ENCODE results near the gene C5orf15. TPM values are rescaled to one million over a fixed set of nuclear protein-coding genes. Genes with fewer than 3 reads are reported as not detected.

C5orf15 gene
- total RNA-seq, result 10 to 100 TPM; 12.4 to 92.6 (median 36.2) TPM

DNA sequence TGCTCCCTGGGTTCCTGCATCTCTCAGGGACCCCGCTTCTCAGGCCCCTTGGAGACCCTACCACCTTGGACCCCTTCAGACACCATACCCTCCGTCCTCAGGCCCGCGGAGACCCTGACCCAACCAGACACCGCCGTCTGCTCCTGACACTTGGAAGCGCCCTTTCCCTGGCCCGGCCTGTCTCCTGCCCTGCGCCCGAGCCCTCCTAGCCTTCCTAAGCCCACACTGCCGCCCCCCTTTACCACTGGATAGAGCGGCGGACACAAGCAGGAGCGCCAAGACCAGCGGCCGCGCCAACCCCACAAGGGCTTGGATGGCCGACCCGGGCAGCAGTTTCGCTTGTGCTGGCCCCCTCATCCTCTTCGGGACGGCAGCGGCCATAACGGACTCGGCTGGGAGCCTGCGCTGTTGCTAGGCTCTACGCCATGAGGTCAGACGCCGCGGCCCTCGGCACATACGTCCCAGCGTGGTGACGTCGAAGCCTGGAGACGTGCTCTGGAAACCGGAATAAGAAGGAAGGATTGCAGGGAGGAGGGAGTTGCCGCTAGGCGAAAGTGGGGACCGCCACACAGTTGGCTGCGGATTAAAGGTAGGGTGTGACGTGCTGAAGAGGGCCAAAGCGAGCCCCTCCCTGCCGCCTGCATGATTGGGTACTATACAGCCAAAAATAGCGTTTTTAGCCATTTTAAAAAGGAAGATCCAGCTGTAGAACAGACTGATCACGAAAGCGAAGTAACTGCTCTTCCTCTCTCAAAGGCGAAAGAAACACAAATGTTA lies at the start of gene C5orf15:
Gene C5orf15 (minus strand): TSS at position 422 of the 777 bp plus-strand sequence. CDS start 41 bp downstream, at position 381.
- Histone ChIP-seq H3K27me3 (no peaks in the 10 kb centered on the region), H3K27ac (peak within 1 kb of the TSS; percentile 81 to 88 (median 86)), H3K36me3 (peaks cover 0 to 25% (median 0%) of the 10 kb centered on the region in 3 donors), H3K4me1 (peaks cover 0 to 17% (median 4%) of the 10 kb centered on the region in 4 donors), H3K9me3 (no peaks in the 10 kb centered on the region), H3K4me3 (peak within 1 kb of the TSS; percentile 65 to 97 (median 78))
- peak; percentile 95 to 98 (median 96) for DNase-seq
- TF ChIP-seq POLR2A (IDR thresholded peaks at IDR 0.05), result peak; percentile 73 to 76
- TF ChIP-seq, protein P1, sequence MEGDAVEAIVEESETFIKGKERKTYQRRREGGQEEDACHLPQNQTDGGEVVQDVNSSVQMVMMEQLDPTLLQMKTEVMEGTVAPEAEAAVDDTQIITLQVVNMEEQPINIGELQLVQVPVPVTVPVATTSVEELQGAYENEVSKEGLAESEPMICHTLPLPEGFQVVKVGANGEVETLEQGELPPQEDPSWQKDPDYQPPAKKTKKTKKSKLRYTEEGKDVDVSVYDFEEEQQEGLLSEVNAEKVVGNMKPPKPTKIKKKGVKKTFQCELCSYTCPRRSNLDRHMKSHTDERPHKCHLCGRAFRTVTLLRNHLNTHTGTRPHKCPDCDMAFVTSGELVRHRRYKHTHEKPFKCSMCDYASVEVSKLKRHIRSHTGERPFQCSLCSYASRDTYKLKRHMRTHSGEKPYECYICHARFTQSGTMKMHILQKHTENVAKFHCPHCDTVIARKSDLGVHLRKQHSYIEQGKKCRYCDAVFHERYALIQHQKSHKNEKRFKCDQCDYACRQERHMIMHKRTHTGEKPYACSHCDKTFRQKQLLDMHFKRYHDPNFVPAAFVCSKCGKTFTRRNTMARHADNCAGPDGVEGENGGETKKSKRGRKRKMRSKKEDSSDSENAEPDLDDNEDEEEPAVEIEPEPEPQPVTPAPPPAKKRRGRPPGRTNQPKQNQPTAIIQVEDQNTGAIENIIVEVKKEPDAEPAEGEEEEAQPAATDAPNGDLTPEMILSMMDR (IDR thresholded peaks at IDR 0.05), result peak in 3 of 6 experiments; percentile 46 to 50 (median 46)

DNA sequence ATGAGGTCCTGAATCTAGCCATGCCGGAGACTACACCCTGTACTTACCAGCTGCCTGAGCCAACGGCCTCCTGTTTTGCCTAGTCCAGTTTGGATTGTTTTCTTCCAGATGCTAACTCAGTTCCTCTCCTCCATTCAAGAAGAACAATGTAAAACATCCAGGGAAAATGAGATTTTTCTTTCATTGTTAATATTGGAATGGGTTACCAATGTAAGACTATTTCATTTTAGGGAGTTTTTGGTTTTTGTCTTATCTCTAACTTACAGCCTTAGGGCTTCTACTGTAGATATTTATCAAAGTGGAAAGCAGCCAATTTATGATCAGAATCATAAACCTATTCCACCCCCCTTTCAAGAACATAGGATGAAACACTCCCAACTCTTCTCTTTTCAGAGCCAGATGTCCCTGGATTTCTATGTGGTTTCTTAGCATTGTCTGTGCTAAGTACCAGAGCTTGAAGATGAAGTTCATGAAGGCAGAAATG lies 39.9 kb upstream of the C5orf15 start:
- TF ChIP-seq, protein P1 (IDR thresholded peaks at IDR 0.05), result no peak
- no peak for TF ChIP-seq POLR2A (IDR thresholded peaks at IDR 0.05)
- Histone ChIP-seq H3K4me3 (no peak overlapping the region), H3K27ac (no peak overlapping the region), H3K4me1 (peaks cover 0 to 15% (median 4%) of the 10 kb centered on the region in 4 donors), H3K27me3 (no peaks in the 10 kb centered on the region), H3K9me3 (no peaks in the 10 kb centered on the region), H3K36me3 (no peaks in the 10 kb centered on the region)
- DNase-seq, result no peak

DNA sequence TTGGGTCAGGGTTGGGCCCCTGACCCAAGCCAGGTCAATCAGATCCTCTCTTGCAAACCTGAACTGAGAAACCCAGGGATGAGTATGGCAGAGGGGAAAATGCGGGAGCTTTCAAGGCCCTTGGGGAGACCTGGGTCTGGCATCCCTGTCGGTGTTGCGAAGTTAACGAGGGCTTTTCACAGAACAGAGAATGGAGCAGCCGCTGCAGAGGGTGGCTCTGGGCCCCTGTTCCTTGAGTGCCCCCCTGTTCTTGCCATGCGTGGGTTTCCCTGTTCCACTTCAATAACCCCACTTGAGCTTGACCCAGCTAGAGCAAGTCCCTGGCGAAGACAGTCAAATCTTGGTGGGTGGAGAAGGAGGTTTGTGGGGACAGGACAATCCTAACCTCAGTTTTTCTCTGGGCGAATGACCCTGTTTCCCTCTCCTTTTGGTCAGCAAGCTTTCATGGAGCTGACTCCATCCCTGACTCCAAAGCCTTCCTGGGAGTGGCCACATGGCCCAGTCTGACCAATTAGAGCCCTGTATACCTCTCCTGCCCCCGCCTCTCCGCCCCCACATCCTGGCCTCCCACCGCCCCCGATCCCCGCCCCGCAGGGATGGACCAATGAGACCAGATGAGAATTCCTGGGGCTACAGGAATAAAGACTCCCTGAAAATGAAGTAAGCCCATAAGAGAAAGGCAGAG lies 39.3 kb upstream of the C5orf15 start:
- no peak for DNase-seq
- TF ChIP-seq, protein P1 (IDR thresholded peaks at IDR 0.05), result no peak
- peak in 1 of 2 donors; percentile 11 for TF ChIP-seq POLR2A (IDR thresholded peaks at IDR 0.05)
- H3K9me3 ChIP-seq, result no peaks in the 10 kb centered on the region

DNA sequence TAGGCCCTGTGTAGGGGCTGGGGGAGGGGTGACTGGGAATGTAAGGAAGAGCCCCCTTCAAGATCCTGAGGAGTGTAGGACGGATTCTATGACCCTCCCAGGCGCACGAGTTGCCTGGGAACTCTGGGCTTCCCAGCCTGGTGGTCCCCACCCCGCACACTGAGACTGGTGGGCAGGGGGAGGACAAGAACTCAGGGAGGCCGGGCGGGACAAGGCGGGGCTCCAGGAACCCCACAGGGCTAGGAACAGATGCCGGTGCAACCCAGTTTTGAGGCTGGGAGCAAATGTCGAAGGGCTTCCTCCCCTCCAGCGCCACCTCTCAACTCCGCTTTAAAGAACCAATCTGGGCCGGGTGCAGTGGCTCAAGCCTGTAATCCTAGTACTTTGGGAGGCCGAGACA lies 37.7 kb upstream of the C5orf15 start:
- peak overlapping the region in 3 of 4 donors; percentile 92 to 99 (median 93) for H3K4me3 ChIP-seq
- TF ChIP-seq, protein P1 (IDR thresholded peaks at IDR 0.05), result no peak
- TF ChIP-seq POLR2A (IDR thresholded peaks at IDR 0.05), result no peak
- no peak for DNase-seq

More for the DNA sequence above, 39.3 kb upstream of the C5orf15 start:
- Histone ChIP-seq H3K36me3 (no peaks in the 10 kb centered on the region), H3K4me1 (peaks cover 0 to 20% (median 9%) of the 10 kb centered on the region in 4 donors), H3K27ac (no peak overlapping the region), H3K27me3 (no peaks in the 10 kb centered on the region), H3K4me3 (no peak overlapping the region)

DNA sequence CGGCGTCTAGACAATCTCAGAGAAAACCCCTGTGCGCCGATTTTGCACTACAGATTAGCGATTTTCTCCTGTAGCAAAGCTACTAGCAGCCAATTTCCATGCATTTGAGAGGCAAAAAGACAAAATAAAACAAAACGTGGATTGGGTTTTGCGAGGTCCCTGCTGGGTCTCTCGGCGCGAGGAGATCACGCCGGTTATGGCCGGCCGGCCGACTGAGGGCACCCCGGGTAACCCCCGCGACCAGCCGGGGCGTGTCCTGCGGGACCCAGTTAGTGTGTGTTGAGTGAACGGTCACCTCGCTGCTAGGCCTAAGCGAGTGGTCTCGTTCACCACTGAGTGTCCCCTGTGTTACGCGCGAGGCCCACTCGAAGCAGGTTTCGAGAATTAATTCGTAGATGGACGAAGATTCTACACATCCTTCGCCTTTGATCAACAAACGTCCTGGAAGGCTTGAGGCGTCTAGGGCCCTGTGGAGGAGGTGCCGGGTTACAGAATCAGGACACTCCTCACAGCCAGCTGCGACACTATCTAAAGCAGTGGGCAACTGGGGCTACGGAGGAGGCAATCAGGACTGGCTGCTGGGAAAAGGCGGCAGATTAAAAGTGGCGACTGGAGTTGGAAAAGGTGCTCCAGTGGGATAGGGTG lies 37.1 kb upstream of the C5orf15 start:
- peaks cover 4 to 42% (median 19%) of the 10 kb centered on the region in 4 donors for H3K4me1 ChIP-seq
- peak in 2 of 3 donors; percentile 68 to 70 for DNase-seq

More for the DNA sequence above, 37.7 kb upstream of the C5orf15 start:
- no peaks in the 10 kb centered on the region for H3K9me3 ChIP-seq
- H3K27me3 ChIP-seq, result no peaks in the 10 kb centered on the region
- peaks cover 0 to 3% (median 0%) of the 10 kb centered on the region in 3 donors for H3K36me3 ChIP-seq
- H3K4me1 ChIP-seq, result peaks cover 0 to 37% (median 19%) of the 10 kb centered on the region in 4 donors
- H3K27ac ChIP-seq, result peak overlapping the region; percentile 97 to 100 (median 98)

More for the DNA sequence above, 37.1 kb upstream of the C5orf15 start:
- no peak for TF ChIP-seq POLR2A (IDR thresholded peaks at IDR 0.05)
- TF ChIP-seq, protein P1 (IDR thresholded peaks at IDR 0.05), result no peak
- H3K9me3 ChIP-seq, result no peaks in the 10 kb centered on the region
- peaks cover 0 to 7% (median 0%) of the 10 kb centered on the region in 3 donors for H3K36me3 ChIP-seq
- peak overlapping the region; percentile 97 to 100 (median 98) for H3K27ac ChIP-seq
- H3K27me3 ChIP-seq, result no peaks in the 10 kb centered on the region
- H3K4me3 ChIP-seq, result peak overlapping the region; percentile 92 to 99 (median 96)
